Peyer's patch (tissue), 4 donors: ENCODE data around the gene BRAF. TPM values are rescaled to one million over a fixed set of nuclear protein-coding genes. Genes with fewer than 3 reads are reported as not detected.
"Not testable (repeated sequence)": the region's sequence is repeated elsewhere in the genome, so short reads cannot be mapped to it uniquely, and the experiment has no call there.

Experiments used
- DNase-seq, 3 donors: peaks; one replicate each; pipeline ENCODE4 v3.0.0-alpha.2; 2017 to 2019
- H3K27ac ChIP-seq, 4 donors: fragments of 200-600 bp; sonication (generic); one replicate each; pipeline ENCODE4 v1.5.1; 2016 to 2019
- H3K27me3 ChIP-seq, 2 donors: fragments of 200-600 bp; sonication (generic); one replicate each; pipeline ENCODE4 v1.5.1; 2019
- H3K36me3 ChIP-seq, 3 donors: fragments of 200-600 bp; sonication (generic); one replicate each; pipeline ENCODE4 v1.5.1; 2016 to 2019
- H3K4me1 ChIP-seq, 4 donors: fragments of 200-600 bp; sonication (generic); one replicate each; pipeline ENCODE4 v1.5.1; 2016 to 2019
- H3K4me3 ChIP-seq, 4 donors: fragments of 200-600 bp; sonication (generic); 1 replicate in 3 of 4; 2 replicates in 1 of 4; pipeline ENCODE4 v1.5.1; 2016 to 2019; ENCODE audit warnings: mild to moderate bottlenecking in 1 of 4
- H3K9me3 ChIP-seq, 4 donors: fragments of 200-600 bp; sonication (generic); one replicate each; pipeline ENCODE4 v1.5.1; 2016 to 2019; ENCODE audit warnings: mild to moderate bottlenecking in 1 of 4
- CTCF ChIP-seq, 6 experiments: fragments of 450-650 bp in 4 of 6; fragments of 200-600 bp in 2 of 6; sonication (generic) in 1 of 6; IDR thresholded peaks; one replicate each; pipeline ENCODE4 v1.5.1; 2017 to 2019; ENCODE audit warnings: antibody characterized with exemption in 6 of 6, mild to moderate bottlenecking in 3 of 6, moderate library complexity in 1 of 6
- POLR2A ChIP-seq, 2 donors: fragments of 450-650 bp; IDR thresholded peaks; one replicate each; pipeline ENCODE4 v1.5.1; 2017; ENCODE audit warnings: antibody characterized with exemption in 2 of 2, mild to moderate bottlenecking in 2 of 2, moderate library complexity in 2 of 2
- total RNA-seq, 4 donors: library from RNA; depleted of rRNA; stranded (reverse); fragments of >200 nt; gene quantifications; one replicate each; pipeline ENCODE4 v1.1.0, GENCODE V29; 2016

Gene BRAF
- total RNA-seq, 4 donors from 2014 or later = 26.3 to 97.4 (median 47.6) TPM

DNA sequence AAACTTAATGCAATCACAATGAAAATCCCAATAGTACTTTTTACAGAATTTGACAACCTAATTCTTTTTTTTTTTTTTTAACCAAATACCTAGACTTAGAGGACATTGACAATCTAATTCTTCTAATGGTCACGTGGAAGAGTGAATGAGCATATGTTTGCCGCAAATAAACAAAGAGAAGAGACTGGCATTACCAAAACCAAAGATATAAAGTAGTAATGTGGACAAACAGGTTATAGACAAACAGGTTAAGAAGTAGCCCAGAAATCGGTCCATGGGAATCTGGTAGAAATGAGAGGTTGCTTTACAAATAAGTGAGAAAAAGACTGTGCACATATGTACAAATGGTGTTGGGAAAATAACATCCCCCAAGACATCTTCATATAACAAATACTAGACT lies 27.7 kb downstream of the BRAF start:
- H3K4me3 ChIP-seq = no peak overlapping the region
- DNase-seq = no peak
- H3K36me3 ChIP-seq = no peaks in the 10 kb centered on the region
- H3K27me3 ChIP-seq = no peaks in the 10 kb centered on the region
- no peak for TF ChIP-seq CTCF (IDR thresholded peaks at IDR 0.05)
- TF ChIP-seq POLR2A (IDR thresholded peaks at IDR 0.05) = no peak
- H3K9me3 ChIP-seq = no peaks in the 10 kb centered on the region
- H3K27ac ChIP-seq = no peak overlapping the region
- no peaks in the 10 kb centered on the region for H3K4me1 ChIP-seq

DNA sequence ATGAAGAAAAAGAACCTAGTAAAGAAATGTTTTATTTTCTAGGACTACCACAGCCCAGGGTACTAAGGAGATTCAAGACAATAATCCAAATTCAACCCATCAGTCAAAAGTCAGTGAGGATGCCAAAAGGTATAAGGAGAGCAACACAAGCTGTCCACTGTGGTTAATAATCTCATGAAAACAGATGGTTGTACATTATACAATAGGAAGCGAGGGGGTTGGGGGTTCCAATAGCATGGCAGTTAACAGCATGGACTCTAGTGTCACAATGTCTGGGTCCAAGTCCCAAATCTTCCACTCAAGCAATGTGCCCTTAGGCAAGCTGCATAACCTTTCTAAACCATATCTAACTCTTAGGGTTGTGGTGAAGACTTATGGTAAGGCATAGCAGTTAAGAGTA lies 35.1 kb downstream of the BRAF start:
- DNase-seq = no peak
- no peak for TF ChIP-seq POLR2A (IDR thresholded peaks at IDR 0.05)
- no peak for TF ChIP-seq CTCF (IDR thresholded peaks at IDR 0.05)
- Histone ChIP-seq H3K27me3 (no peaks in the 10 kb centered on the region), H3K36me3 (no peaks in the 10 kb centered on the region), H3K4me3 (no peak overlapping the region), H3K4me1 (no peaks in the 10 kb centered on the region), H3K9me3 (no peaks in the 10 kb centered on the region), H3K27ac (no peak overlapping the region)

DNA sequence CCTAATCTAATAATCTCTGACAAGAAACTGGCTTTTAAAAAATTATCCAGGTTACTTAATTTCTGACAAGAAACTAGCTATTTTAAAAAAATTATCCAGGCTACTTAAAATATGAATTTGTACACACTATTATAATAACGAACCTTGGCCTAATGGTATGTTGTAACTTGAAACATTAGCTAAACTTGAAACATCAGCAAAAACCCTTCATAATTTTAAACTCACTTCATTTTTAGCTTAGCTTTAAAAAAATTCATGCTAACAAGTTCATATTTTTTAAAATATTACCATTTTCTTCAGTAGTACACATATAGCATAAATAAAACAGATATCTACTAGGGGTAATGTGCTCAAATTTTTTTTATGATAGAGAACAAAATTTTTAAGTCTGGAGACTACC lies 35.6 kb downstream of the BRAF start:
- no peaks in the 10 kb centered on the region for H3K4me1 ChIP-seq
- no peaks in the 10 kb centered on the region for H3K36me3 ChIP-seq

GRCh38 chr7:140888087-140888486 lies 36.6 kb downstream of the BRAF start:
- no peaks in the 10 kb centered on the region for H3K4me1 ChIP-seq
- no peaks in the 10 kb centered on the region for H3K27me3 ChIP-seq
- DNase-seq = no peak
- H3K4me3 ChIP-seq = no peak overlapping the region
- H3K9me3 ChIP-seq = no peaks in the 10 kb centered on the region
- TF ChIP-seq POLR2A (IDR thresholded peaks at IDR 0.05) (no peak), CTCF (IDR thresholded peaks at IDR 0.05) (no peak)
- H3K36me3 ChIP-seq = no peaks in the 10 kb centered on the region
- no peak overlapping the region for H3K27ac ChIP-seq

More for the DNA sequence above, 35.6 kb downstream of the BRAF start:
- H3K4me3 ChIP-seq = no peak overlapping the region
- H3K27ac ChIP-seq = no peak overlapping the region
- TF ChIP-seq POLR2A (IDR thresholded peaks at IDR 0.05) = no peak
- TF ChIP-seq CTCF (IDR thresholded peaks at IDR 0.05) = no peak
- no peaks in the 10 kb centered on the region for H3K27me3 ChIP-seq
- no peaks in the 10 kb centered on the region for H3K9me3 ChIP-seq
- no peak for DNase-seq

GRCh38 chr7:140885735-140886334 lies 38.9 kb downstream of the BRAF start:
- no peak overlapping the region for H3K4me3 ChIP-seq
- no peaks in the 10 kb centered on the region for H3K27me3 ChIP-seq
- no peak for TF ChIP-seq CTCF (IDR thresholded peaks at IDR 0.05)
- TF ChIP-seq POLR2A (IDR thresholded peaks at IDR 0.05) = no peak
- H3K36me3 ChIP-seq = no peaks in the 10 kb centered on the region
- H3K9me3 ChIP-seq = no peaks in the 10 kb centered on the region
- no peak for DNase-seq
- no peaks in the 10 kb centered on the region for H3K4me1 ChIP-seq
- H3K27ac ChIP-seq = no peak overlapping the region

DNA sequence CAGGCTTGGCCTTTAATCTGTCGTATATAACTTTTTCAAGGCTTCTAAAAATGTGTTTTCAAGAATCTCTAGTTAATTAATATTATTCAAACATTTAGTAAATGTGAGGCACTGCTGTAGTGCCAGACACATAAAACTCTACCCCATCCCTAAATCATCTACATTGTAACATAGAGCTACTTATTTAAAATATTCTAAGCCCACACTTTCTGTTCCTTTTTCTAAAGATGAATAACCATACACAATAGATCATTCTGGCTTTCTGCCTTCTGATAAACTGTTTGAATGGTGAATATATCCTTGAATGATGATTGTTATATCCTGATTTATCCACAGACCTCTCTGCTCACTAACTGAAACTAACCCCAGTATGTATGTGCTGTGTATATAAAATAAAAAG lies 41.4 kb downstream of the BRAF start:
- H3K27ac ChIP-seq = no peak overlapping the region
- no peaks in the 10 kb centered on the region for H3K9me3 ChIP-seq
- H3K36me3 ChIP-seq = no peaks in the 10 kb centered on the region
- H3K27me3 ChIP-seq = no peaks in the 10 kb centered on the region
- H3K4me1 ChIP-seq = no peaks in the 10 kb centered on the region
- H3K4me3 ChIP-seq = no peak overlapping the region
- TF ChIP-seq CTCF (IDR thresholded peaks at IDR 0.05) = no peak
- no peak for TF ChIP-seq POLR2A (IDR thresholded peaks at IDR 0.05)
- DNase-seq = no peak

DNA sequence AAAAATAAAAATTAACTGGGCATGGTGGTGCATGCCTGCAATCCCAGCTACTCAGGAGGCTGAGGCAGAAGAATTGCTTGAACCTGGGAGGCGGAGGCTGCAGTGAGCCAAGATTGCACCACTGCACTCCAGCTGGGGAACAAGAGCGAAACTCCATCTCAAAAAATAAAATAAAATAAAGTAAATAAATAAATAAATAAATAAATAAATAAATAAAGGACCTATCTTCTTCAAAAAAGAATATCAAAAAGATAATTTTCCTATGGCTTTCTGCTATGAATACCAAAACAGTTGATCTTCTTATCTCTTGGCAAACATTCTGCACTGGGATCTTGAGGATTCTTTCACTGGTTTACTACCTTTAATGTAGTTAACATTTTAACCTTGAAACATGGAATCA lies 41.9 kb downstream of the BRAF start:
- not testable (repeated sequence) for H3K36me3 ChIP-seq, H3K27me3 ChIP-seq, DNase-seq, H3K4me3 ChIP-seq, H3K9me3 ChIP-seq, H3K27ac ChIP-seq, H3K4me1 ChIP-seq
